ENCODE measurements around the gene HBG1. TPM values are rescaled to one million over a fixed set of nuclear protein-coding genes. Genes with fewer than 3 reads are reported as not detected.

The HBG1 gene
- total RNA-seq, 1 donor from 2014 or later, result not detected

GRCh38 chr11:5228124-5228523 is 21.5 kb downstream of the HBG1 start:
- no peak for DNase-seq (ENCODE audit: low read depth, low spot score)

- no peak for DNase-seq (ENCODE audit: low read depth, low spot score)
These were observed 22.0 kb downstream of the HBG1 start for GRCh38 chr11:5227681-5228080.

- no peak for DNase-seq (ENCODE audit: low read depth, low spot score)
These were observed 22.8 kb downstream of the HBG1 start, which contains the start of gene HBB for GRCh38 chr11:5226732-5227310. TSS of gene HBB (minus strand) at chr11:5227071. CDS start at chr11:5227021, 50 bp downstream.

- no peak for DNase-seq (ENCODE audit: low read depth, low spot score)
These were observed 24.2 kb downstream of the HBG1 start for GRCh38 chr11:5225480-5225871.

- no peak for DNase-seq (ENCODE audit: low read depth, low spot score)
These were observed 24.8 kb downstream of the HBG1 start for GRCh38 chr11:5224538-5225479.

GRCh38 chr11:5223686-5224085 is 26.0 kb downstream of the HBG1 start:
- no peak for DNase-seq (ENCODE audit: low read depth, low spot score)

- DNase-seq (ENCODE audit: low read depth, low spot score), result no peak
These were observed 26.5 kb downstream of the HBG1 start for GRCh38 chr11:5223146-5223545.

- no peak for DNase-seq (ENCODE audit: low read depth, low spot score)
These were observed 39.2 kb downstream of the HBG1 start for GRCh38 chr11:5210376-5210885.

GRCh38 chr11:5204787-5205186 is 44.9 kb downstream of the HBG1 start:
- peak; percentile 22 for DNase-seq (ENCODE audit: low read depth, low spot score)

- DNase-seq (ENCODE audit: low read depth, low spot score), result no peak
These were observed 46.3 kb downstream of the HBG1 start for GRCh38 chr11:5203366-5203765.

GRCh38 chr11:5200582-5200981 is 49.1 kb downstream of the HBG1 start, which contains the start of gene OR51V1:
TSS of gene OR51V1 (minus strand) at chr11:5200682. CDS start at chr11:5200682, 0 bp downstream.
- DNase-seq (ENCODE audit: low read depth, low spot score), result no peak

- no peak for DNase-seq (ENCODE audit: low read depth, low spot score)
These were observed 51.4 kb downstream of the HBG1 start for GRCh38 chr11:5198285-5198684.

Other genes with a start within 250 kb of the HBG1 start
- not detected in 2 replicates for gene OR52J3, start 203.3 kb downstream of the HBG1 start, total RNA-seq
- gene OR52E2, start 190.2 kb downstream of the HBG1 start, total RNA-seq, result not detected in 2 replicates
- not detected in 2 replicates for gene OR52E1, start 180.3 kb downstream of the HBG1 start, total RNA-seq
- gene OR52A5, start 111.5 kb downstream of the HBG1 start, total RNA-seq, result not detected in 2 replicates
- gene OR52A1, start 95.1 kb downstream of the HBG1 start, total RNA-seq, result not detected in 2 replicates
- not detected in 2 replicates for gene OR51V1, start 49.2 kb downstream of the HBG1 start, total RNA-seq
- not detected in 2 replicates for gene HBB, start 22.8 kb downstream of the HBG1 start, total RNA-seq
- not detected in 2 replicates for gene HBD, start 15.4 kb downstream of the HBG1 start, total RNA-seq
- not detected in 2 replicates for gene HBG2, start 4.9 kb upstream of the HBG1 start, total RNA-seq
- not detected in 2 replicates for gene HBE1, start 20.1 kb upstream of the HBG1 start, total RNA-seq
- gene OR51B4, start 52.1 kb upstream of the HBG1 start, total RNA-seq, result not detected in 2 replicates
- not detected in 2 replicates for gene OR51B2, start 74.4 kb upstream of the HBG1 start, total RNA-seq
- not detected in 2 replicates for gene OR51B5, start 93.7 kb upstream of the HBG1 start, total RNA-seq
- not detected in 2 replicates for gene OR51B6, start 101.7 kb upstream of the HBG1 start, total RNA-seq
- not detected in 2 replicates for gene OR51M1, start 134.0 kb upstream of the HBG1 start, total RNA-seq
- gene OR51Q1, start 172.3 kb upstream of the HBG1 start, total RNA-seq, result not detected in 2 replicates
- not detected in 2 replicates for gene OR51I1, start 191.7 kb upstream of the HBG1 start, total RNA-seq
- gene OR51I2, start 199.5 kb upstream of the HBG1 start, total RNA-seq, result not detected in 2 replicates
- gene OR52D1, start 238.8 kb upstream of the HBG1 start, total RNA-seq, result not detected in 2 replicates

Data from pulmonary artery endothelial cell (primary cell).